Measurements from ENCODE around the gene YWHAG. TPM values are rescaled to one million over a fixed set of nuclear protein-coding genes. Genes with fewer than 3 reads are reported as not detected.
"Not testable (repeated sequence)": the region's sequence is repeated elsewhere in the genome, so short reads cannot be mapped to it uniquely, and the experiment has no call there.

Gene YWHAG
- total RNA-seq, 1 donor from 2014 or later: 132 TPM

DNA sequence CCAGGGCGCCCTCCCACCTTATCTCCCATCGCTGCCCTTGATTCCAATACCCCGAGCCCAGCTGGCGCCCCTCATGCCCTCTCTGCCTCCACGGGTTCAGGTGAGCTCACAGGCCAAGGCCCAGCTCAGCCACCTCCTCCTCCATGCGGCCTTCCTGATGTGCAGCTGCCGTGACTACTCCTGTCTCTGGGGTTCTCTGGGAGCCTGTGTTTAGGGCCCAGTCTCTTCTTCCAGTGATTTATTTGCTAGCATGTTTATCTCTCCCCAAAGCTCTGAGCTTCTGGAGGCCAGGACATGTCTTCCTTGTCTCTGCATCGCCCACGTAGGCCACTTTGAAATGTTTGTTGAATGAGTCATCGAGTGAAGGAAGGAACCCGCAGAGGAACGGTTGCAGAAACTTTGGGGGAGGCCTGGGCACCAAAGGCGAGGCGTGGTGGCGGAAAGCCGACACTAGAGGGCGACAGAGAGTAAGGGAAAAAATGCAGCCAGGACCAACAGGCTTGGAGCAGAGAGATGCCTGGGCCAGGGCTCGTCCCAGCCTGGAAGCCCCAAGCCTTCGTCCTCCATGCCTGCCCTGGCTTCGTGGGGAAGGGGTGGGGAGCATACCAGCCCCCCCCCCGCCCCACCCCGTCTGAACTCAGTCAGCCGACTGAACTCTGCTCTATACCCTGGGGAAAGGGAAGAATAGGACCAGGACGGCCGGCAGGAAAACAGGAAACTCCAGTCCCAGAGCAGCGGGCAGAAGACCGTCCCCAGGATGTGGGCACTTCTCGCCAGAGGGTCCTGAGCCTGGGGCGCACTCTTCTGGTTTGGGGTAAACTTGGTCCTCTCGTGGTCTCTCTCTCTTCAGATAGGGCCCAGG lies 67.2 kb downstream of the YWHAG start:
- H3K27me3 Mint-ChIP-seq: peaks cover 19% of the 10 kb centered on the region
- no peaks in the 10 kb centered on the region for H3K36me3 Mint-ChIP-seq (ENCODE audit: insufficient read depth)
- peak overlapping the region; percentile 1 for H3K27ac Mint-ChIP-seq
- TF ChIP-seq, protein P1, sequence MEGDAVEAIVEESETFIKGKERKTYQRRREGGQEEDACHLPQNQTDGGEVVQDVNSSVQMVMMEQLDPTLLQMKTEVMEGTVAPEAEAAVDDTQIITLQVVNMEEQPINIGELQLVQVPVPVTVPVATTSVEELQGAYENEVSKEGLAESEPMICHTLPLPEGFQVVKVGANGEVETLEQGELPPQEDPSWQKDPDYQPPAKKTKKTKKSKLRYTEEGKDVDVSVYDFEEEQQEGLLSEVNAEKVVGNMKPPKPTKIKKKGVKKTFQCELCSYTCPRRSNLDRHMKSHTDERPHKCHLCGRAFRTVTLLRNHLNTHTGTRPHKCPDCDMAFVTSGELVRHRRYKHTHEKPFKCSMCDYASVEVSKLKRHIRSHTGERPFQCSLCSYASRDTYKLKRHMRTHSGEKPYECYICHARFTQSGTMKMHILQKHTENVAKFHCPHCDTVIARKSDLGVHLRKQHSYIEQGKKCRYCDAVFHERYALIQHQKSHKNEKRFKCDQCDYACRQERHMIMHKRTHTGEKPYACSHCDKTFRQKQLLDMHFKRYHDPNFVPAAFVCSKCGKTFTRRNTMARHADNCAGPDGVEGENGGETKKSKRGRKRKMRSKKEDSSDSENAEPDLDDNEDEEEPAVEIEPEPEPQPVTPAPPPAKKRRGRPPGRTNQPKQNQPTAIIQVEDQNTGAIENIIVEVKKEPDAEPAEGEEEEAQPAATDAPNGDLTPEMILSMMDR (IDR thresholded peaks at IDR 0.05; ENCODE audit: unreplicated experiment): peak; percentile 95
- no peaks in the 10 kb centered on the region for H3K9me3 Mint-ChIP-seq (ENCODE audit: low read depth)
- H3K4me3 Mint-ChIP-seq (ENCODE audit: low read depth): no peak overlapping the region
- DNase-seq (ENCODE audit: low spot score, unreplicated experiment): peak; percentile 86
- H3K4me1 Mint-ChIP-seq (ENCODE audit: low read depth): peaks cover 14% of the 10 kb centered on the region

DNA sequence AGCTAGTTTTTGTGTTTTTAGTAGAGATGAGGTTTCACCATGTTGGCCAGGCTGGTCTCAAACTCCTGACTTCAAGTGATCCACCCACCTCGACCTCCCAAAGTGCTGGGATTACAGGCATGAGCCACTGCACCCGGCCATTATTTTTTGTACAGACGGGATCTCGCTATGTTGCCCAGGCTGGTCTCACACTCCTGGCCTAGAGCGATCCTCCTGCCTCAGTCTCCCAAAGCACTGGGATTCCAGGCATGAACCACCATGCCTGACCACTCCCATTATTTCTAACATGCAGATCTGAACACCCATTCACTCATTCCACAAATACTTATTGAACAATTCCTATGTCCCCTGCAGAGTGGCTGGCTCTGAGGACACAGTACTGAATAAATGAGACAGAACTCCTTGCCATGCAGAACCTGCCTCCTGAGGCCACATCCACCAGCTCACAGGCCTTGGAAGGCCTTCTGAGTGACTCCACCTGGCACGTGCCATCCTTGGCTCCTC lies 67.9 kb downstream of the YWHAG start:
- Mint-ChIP-seq H3K4me1 (ENCODE audit: low read depth) (peaks cover 14% of the 10 kb centered on the region), H3K27ac (peak overlapping the region; percentile 1), H3K27me3 (peaks cover 21% of the 10 kb centered on the region)
- H3K9me3 Mint-ChIP-seq (ENCODE audit: low read depth); H3K4me3 Mint-ChIP-seq (ENCODE audit: low read depth); DNase-seq (ENCODE audit: low spot score, unreplicated experiment); H3K36me3 Mint-ChIP-seq (ENCODE audit: insufficient read depth): not testable (repeated sequence)

DNA sequence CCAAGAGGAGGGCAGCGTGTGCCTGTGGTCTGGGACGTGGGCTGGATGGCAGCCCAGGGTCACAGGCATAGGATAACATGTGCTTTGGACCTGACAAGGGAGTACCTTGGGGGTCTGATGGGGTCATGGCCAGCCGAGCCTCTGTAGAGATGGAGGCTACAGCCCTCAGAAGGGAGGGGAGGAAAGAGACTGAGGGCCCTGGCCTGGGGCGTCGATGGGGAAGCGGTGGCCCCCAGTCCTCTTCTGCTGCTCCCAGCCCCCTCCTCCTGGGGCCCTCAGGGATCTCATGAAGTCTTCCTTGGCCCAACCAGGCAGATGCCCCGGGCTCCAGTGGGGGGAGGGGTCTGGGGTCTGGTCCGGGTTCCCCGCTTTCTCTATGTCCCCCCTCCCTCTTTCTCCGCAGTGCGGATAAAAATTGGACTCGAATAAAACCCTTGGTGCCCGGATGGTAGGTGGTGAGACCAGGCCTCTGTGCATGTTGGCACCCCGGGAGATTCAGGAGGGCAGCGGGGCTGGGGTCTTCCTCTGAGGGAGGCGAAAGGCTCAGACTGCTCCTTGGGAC lies 71.9 kb downstream of the YWHAG start:
- DNase-seq (ENCODE audit: low spot score, unreplicated experiment): no peak
- TF ChIP-seq, protein P1 (IDR thresholded peaks at IDR 0.05; ENCODE audit: unreplicated experiment): no peak

DNA sequence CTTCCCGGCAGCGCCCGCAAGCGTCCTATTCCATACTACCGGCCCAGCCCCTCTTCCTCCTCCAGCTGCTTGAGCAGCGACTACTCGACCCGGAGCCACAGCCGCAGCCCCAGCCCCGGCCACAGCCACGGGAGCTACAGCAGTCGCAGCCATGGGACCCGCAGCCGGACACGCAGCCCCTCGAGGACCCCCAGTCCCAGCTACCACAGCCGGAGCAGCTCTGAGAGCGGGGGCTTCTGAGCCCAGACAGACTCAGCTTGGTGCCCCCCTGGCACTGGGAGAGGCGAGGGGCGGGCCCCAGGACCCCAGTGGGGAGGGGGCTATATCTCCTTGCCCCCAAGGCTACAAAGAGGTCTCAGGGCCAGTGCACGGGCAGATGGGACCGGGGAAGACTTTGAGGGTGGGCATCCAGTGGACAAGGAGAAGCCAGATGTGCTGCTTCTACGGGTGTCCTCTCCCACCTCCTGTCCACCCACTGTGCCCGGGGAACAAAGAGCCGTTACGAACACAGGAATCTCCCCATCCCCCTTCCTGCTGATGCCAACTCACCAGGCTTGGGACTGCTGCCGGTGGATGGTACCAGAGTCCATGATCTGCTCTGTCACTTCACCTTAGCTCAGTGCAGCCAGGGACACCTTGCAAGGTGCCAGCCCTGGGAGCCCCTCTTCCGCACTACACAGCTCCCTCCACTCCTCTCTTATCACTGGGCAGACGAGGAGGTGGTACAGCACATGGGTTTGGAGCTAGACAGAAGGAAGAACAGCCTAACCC lies 73.0 kb downstream of the YWHAG start:
- Mint-ChIP-seq H3K36me3 (ENCODE audit: insufficient read depth) (no peaks in the 10 kb centered on the region), H3K4me1 (ENCODE audit: low read depth) (peaks cover 6% of the 10 kb centered on the region), H3K27ac (no peak overlapping the region), H3K27me3 (peaks cover 44% of the 10 kb centered on the region), H3K4me3 (ENCODE audit: low read depth) (no peak overlapping the region), H3K9me3 (ENCODE audit: low read depth) (no peaks in the 10 kb centered on the region)
- TF ChIP-seq, protein P1 (IDR thresholded peaks at IDR 0.05; ENCODE audit: unreplicated experiment): no peak
- no peak for DNase-seq (ENCODE audit: low spot score, unreplicated experiment)

More for the DNA sequence above, 71.9 kb downstream of the YWHAG start:
- Mint-ChIP-seq H3K27me3 (peaks cover 41% of the 10 kb centered on the region), H3K4me3 (ENCODE audit: low read depth) (no peak overlapping the region), H3K9me3 (ENCODE audit: low read depth) (no peaks in the 10 kb centered on the region), H3K36me3 (ENCODE audit: insufficient read depth) (no peaks in the 10 kb centered on the region), H3K4me1 (ENCODE audit: low read depth) (peaks cover 8% of the 10 kb centered on the region), H3K27ac (no peak overlapping the region)

DNA sequence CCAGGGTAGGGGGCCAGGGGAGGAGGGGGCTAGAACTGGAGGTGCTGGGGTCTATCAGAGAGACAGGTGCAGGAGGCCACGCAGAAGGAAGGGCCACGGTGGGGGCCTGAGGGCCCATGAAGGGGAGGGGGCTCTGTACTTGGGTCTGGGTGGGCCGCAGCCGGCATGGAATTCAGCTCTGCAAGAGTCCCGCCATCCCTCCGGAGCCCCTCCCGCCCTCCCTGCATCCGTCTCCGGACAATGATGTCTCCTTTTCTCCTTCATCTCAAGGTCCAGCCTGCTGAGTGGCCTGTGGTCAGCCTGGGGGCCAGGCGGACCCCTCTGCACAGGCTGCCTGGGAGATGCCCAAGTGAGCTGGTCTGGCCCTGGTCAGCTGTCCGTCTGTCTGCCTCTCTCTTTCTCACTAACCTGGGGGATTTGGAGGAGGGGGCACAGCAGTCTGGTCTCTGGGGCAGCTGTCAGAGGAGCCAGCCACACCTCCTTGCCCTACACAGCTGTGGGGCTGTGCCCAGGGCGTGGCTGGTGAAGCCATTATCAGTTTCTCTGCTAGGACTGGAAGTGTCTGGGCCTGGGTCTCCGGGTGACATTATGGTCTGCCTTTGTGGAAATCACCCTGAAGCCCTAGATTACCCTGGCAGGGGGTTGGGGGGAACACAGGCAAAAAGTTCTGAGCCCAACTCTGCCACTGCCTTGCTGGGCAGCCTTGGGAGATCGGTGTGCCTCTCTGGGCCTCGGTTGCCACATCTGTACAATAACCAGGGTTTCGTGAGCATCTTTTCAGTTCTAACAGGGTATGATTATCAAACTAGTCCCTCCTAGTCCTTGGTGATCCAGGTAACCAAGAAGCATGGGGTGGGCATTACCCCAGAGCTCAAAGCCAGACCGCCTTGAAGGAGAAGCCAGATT lies 75.3 kb downstream of the YWHAG start:
- H3K9me3 Mint-ChIP-seq (ENCODE audit: low read depth): no peaks in the 10 kb centered on the region
- H3K4me1 Mint-ChIP-seq (ENCODE audit: low read depth): peaks cover 2% of the 10 kb centered on the region
- peaks cover 56% of the 10 kb centered on the region for H3K27me3 Mint-ChIP-seq
- H3K4me3 Mint-ChIP-seq (ENCODE audit: low read depth): peak overlapping the region; percentile 44
- H3K27ac Mint-ChIP-seq: no peak overlapping the region
- H3K36me3 Mint-ChIP-seq (ENCODE audit: insufficient read depth): no peaks in the 10 kb centered on the region
- no peak for DNase-seq (ENCODE audit: low spot score, unreplicated experiment)
- TF ChIP-seq, protein P1 (IDR thresholded peaks at IDR 0.05; ENCODE audit: unreplicated experiment): no peak

Data from progenitor cell of endocrine pancreas (in vitro differentiated cells).